NCI-H2196 (cell line): Measurements from ENCODE around the gene RNF4.

Experiments
- DNase-seq: peaks from one replicate; lab custom pipeline; 2025; ENCODE audit not compliant: unreplicated experiment; lab: John Stamatoyannopoulos, UW

The RNF4 gene

GRCh38 chr4:2437475-2438215 is 31.3 kb upstream of the RNF4 start:
- no peak for DNase-seq

- no peak for DNase-seq
Measured at GRCh38 chr4:2438822-2439718, 29.8 kb upstream of the RNF4 start.

GRCh38 chr4:2441393-2442174 is 27.3 kb upstream of the RNF4 start:
- peak; percentile 40 for DNase-seq

- no peak for DNase-seq
Measured at GRCh38 chr4:2442175-2442993, 26.5 kb upstream of the RNF4 start.

- no peak for DNase-seq
Measured at GRCh38 chr4:2443061-2443730, 25.7 kb upstream of the RNF4 start.

- DNase-seq: no peak
Measured at GRCh38 chr4:2443956-2444740, 24.8 kb upstream of the RNF4 start.

GRCh38 chr4:2445130-2445529 is 23.8 kb upstream of the RNF4 start:
- DNase-seq: no peak

- no peak for DNase-seq
Measured at GRCh38 chr4:2445571-2445970, 23.3 kb upstream of the RNF4 start.

GRCh38 chr4:2446656-2447564 is 22.0 kb upstream of the RNF4 start:
- DNase-seq: no peak

GRCh38 chr4:2448589-2448988 is 20.3 kb upstream of the RNF4 start:
- no peak for DNase-seq

- no peak for DNase-seq
Measured at GRCh38 chr4:2449051-2449450, 19.9 kb upstream of the RNF4 start.

GRCh38 chr4:2449511-2450392 is 19.2 kb upstream of the RNF4 start:
- DNase-seq: no peak

- no peak for DNase-seq
Measured at GRCh38 chr4:2450394-2451035, 18.4 kb upstream of the RNF4 start.

GRCh38 chr4:2451036-2451520 is 17.8 kb upstream of the RNF4 start:
- DNase-seq: no peak

- no peak for DNase-seq
Measured at GRCh38 chr4:2451821-2452785, 16.8 kb upstream of the RNF4 start.
